GM12892 (cell line): ENCODE data around the gene CSNK1E.

Experiments used
- POLR2A ChIP-seq: IDR thresholded peaks from 2 replicates; pipeline ENCODE4 v1.6.1; 2011; ENCODE audit warnings: low read depth, low read length, control low read depth
- POLR2AphosphoS5 ChIP-seq: IDR thresholded peaks from 2 replicates; pipeline ENCODE4 v1.6.1; 2011; ENCODE audit warnings: low read depth, low read length, control low read depth

DNA sequence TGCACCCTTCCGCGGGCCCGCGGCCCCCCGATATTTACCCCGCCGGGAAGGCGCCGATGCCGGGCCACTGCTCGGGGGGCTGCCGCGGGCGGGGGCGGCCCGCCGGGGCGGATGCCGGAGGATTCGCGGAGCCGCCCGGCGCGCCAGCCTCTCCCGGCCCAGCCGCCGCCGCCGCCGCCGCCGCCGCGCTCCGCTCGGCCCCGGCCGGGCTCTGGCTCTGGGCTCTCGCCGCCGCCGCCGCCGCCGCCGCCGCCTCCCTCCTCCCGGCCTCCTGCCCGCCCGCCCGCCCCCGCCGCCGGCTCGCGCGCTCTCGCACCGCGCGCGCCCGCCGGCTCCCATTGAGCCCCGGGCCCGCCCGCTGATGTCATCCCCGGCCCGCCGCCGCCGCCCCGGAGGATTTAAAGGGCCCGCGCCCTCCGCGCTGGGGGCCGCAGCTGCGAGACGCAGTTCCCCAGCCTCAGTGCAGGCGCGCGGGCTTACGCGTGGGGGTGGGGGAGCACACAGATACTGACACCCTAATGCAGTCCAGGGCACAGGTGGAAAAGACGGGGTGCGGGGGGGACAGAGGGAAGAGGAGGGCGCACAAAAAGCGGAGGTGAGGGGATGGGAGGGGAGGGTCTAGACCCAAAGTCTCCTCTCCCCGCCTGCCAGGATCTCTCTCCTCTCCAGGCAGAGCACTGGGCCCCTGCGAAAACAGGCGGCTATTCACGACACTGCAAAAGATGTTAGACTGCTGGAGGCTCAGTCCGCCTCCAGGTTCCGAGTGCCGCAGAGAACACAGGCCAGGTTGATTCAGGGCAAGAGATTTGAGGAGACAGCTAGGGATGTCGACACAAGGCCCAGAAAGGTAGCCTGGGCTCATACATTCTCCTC is at the start of gene CSNK1E:
- no peak for TF ChIP-seq POLR2A
- no peak for TF ChIP-seq POLR2AphosphoS5
